ENCODE data around the gene RD3L. TPM values are rescaled to one million over a fixed set of nuclear protein-coding genes. Genes with fewer than 3 reads are reported as not detected.

RD3L gene
- total RNA-seq, 1 experiment from 2014 or later = not detected

GRCh38 chr14:103897075-103897947, 45.0 kb downstream of the RD3L start:
- no peak for DNase-seq
- H3K9me3 Mint-ChIP-seq = peaks cover 5 to 6% of the 10 kb centered on the region in 2 experiments
- Histone ChIP-seq H3K23ac (ENCODE audit: insufficient read length, low read depth, low read length) (no peak overlapping the region), H3K79me1 (ENCODE audit: insufficient read depth, low read depth, low read length, poor library complexity, severe bottlenecking) (no peaks in the 10 kb centered on the region), H3K4me1 (ENCODE audit: insufficient read depth, low read length) (no peaks in the 10 kb centered on the region), H3K27ac (ENCODE audit: insufficient read length, low read depth, low read length) (no peak overlapping the region), H3K4ac (ENCODE audit: low read depth, low read length) (no peak overlapping the region), H3K9ac (ENCODE audit: extremely low read depth, insufficient read length, low read length) (no peak overlapping the region), H3K9me3 (ENCODE audit: control insufficient read depth, low read depth, low read length) (no peaks in the 10 kb centered on the region), H3K27me3 (ENCODE audit: insufficient read depth, low read length) (no peaks in the 10 kb centered on the region), H4K8ac (replicated peaks; ENCODE audit: insufficient read length, low read depth, low read length) (no peak overlapping the region), H2BK5ac (ENCODE audit: insufficient read length, low read length) (no peak overlapping the region), H2BK15ac (ENCODE audit: low read depth, low read length) (no peak overlapping the region), H2BK12ac (ENCODE audit: insufficient read length, low read depth, low read length) (no peak overlapping the region), H2BK20ac (ENCODE audit: low read depth, low read length, poor library complexity, severe bottlenecking) (no peak overlapping the region), H4K91ac (ENCODE audit: insufficient read length, low read depth, low read length) (no peak overlapping the region), H3K23me2 (ENCODE audit: insufficient read length, low read depth, low read length, poor library complexity, severe bottlenecking) (no peaks in the 10 kb centered on the region), H3K79me2 (ENCODE audit: insufficient read depth, low read length) (no peaks in the 10 kb centered on the region), H3K18ac (ENCODE audit: insufficient read length, low read depth, low read length) (no peak overlapping the region), H4K5ac (ENCODE audit: insufficient read length, low read depth, low read length) (no peak overlapping the region), H2BK120ac (ENCODE audit: low read depth, low read length, poor library complexity, severe bottlenecking) (no peak overlapping the region), H3K14ac (ENCODE audit: insufficient read depth, low read length) (no peak overlapping the region; the same call in 1 of the 2 replicates), H4K20me1 (ENCODE audit: control insufficient read depth, insufficient read depth, insufficient read length) (peaks cover 2% of the 10 kb centered on the region), H3K56ac (ENCODE audit: insufficient read length, low read depth, low read length) (no peak overlapping the region), H2AK5ac (ENCODE audit: insufficient read length, low read length) (no peak overlapping the region), H2AFZ (ENCODE audit: low read length) (no peak overlapping the region), H3T11ph (ENCODE audit: low read length) (no peak overlapping the region), H3K4me2 (ENCODE audit: insufficient read depth, insufficient read length, low read length) (no peak overlapping the region)
- H3K36me3 Mint-ChIP-seq (ENCODE audit: insufficient read depth in 1 of 3, low read depth in 3 of 3) = peaks cover 3 to 5% (median 5%) of the 10 kb centered on the region in 3 experiments; a peak in 3 of 7 replicates
- peaks cover 8% of the 10 kb centered on the region for H3K27me3 Mint-ChIP-seq (ENCODE audit: low read depth)
- H3K4me3 Mint-ChIP-seq = no peak overlapping the region
- H3K4me1 Mint-ChIP-seq = peaks cover 0 to 6% of the 10 kb centered on the region in 2 experiments; a peak in 2 of 4 replicates
- no peak for TF ChIP-seq CTCF (conservative IDR thresholded peaks at IDR 0.05)
- no peak overlapping the region for H3K27ac Mint-ChIP-seq
- no CpG with 5 or more reads among the region's 27 CpGs for WGBS (ENCODE audit: extremely low coverage, insufficient read length, low lambda C conversion rate)

Data from H9 (cell line).